PC-9 (cell line): ENCODE results near the gene CRTC1. TPM values are rescaled to one million over a fixed set of nuclear protein-coding genes. Genes with fewer than 3 reads are reported as not detected.

ENCODE experiments used
- BruUV-seq: library from RNA; stranded (reverse); fragments of 400-500 nt; replicated peaks from 2 replicates; lab custom pipeline; 2021; lab: Mats Ljungman, UMichigan
- CTCF ChIA-PET: fragments of 300-600 bp; sonication (Branson Sonifier 250); formaldehyde crosslinking; loops from one replicate; lab custom pipeline; 2022; ENCODE audit warnings: antibody characterized with exemption; lab: Charles Lee
- POLR2A ChIA-PET: fragments of 300-600 bp; sonication (Branson Sonifier 250); formaldehyde crosslinking; loops from one replicate; lab custom pipeline; 2022; ENCODE audit warnings: antibody characterized with exemption; ENCODE audit not compliant: unreplicated experiment; lab: Charles Lee
- DNase-seq, 2 experiments: peaks; one replicate each; pipeline versions ENCODE4 v3.0.0 to v3.0.0-alpha.2; 2015 to 2022; ENCODE audit warnings: mixed read lengths in 1 of 2
- H2AFZ ChIP-seq: fragments of 200-600 bp; sonication (generic); 2 replicates; pipeline ENCODE4 v1.8.1; 2017; ENCODE audit warnings: antibody characterized with exemption
- H3F3A ChIP-seq: fragments of 200-600 bp; sonication (generic); 2 replicates; pipeline ENCODE4 v1.8.1; 2017; ENCODE audit warnings: antibody characterized with exemption, mild to moderate bottlenecking, low read depth; ENCODE audit not compliant: insufficient read depth
- H3K27ac ChIP-seq: fragments of 200-600 bp; sonication (generic); 2 replicates; pipeline ENCODE4 v1.6.1; 2016; ENCODE audit warnings: mixed run types
- H3K27me3 ChIP-seq: fragments of 200-600 bp; sonication (generic); 2 replicates; pipeline ENCODE4 v1.6.1; 2016; ENCODE audit warnings: low read depth, mixed run types; ENCODE audit not compliant: insufficient read depth
- H3K36me3 ChIP-seq: fragments of 200-600 bp; sonication (generic); 2 replicates; pipeline ENCODE4 v1.6.1; 2016; ENCODE audit warnings: low read depth, mixed run types
- H3K4me1 ChIP-seq: fragments of 200-600 bp; sonication (generic); replicated peaks from 2 replicates; pipeline ENCODE4 v1.6.1; 2016; ENCODE audit warnings: mixed run types; ENCODE audit not compliant: insufficient read depth
- H3K4me2 ChIP-seq: fragments of 200-600 bp; sonication (generic); 2 replicates; pipeline ENCODE4 v1.6.1; 2017; ENCODE audit warnings: mixed run types
- H3K4me3 ChIP-seq: fragments of 200-600 bp; sonication (generic); 2 replicates; pipeline ENCODE4 v1.6.1; 2016; ENCODE audit warnings: mixed run types
- H3K79me2 ChIP-seq: fragments of 200-600 bp; sonication (generic); 2 replicates; pipeline ENCODE4 v1.6.1; 2017; ENCODE audit warnings: low read depth, mixed run types
- H3K9me2 ChIP-seq: fragments of 200-600 bp; sonication (generic); 2 replicates; pipeline ENCODE4 v1.8.1; 2017; ENCODE audit warnings: mild to moderate bottlenecking; ENCODE audit not compliant: insufficient read depth
- H3K9me3 ChIP-seq: fragments of 200-600 bp; sonication (generic); 2 replicates; pipeline ENCODE4 v1.8.1; 2016; ENCODE audit warnings: low read depth; ENCODE audit not compliant: insufficient read depth
- H4K20me1 ChIP-seq: fragments of 200-600 bp; sonication (generic); 2 replicates; pipeline ENCODE4 v1.8.1; 2017; ENCODE audit not compliant: insufficient read depth
- CTCF ChIP-seq: fragments of 200-600 bp; sonication (generic); conservative IDR thresholded peaks from 2 replicates; pipeline ENCODE4 v1.6.1; 2017; ENCODE audit warnings: mixed run types, antibody characterized with exemption, mild to moderate bottlenecking, moderate library complexity
- EZH2 ChIP-seq: fragments of 200-600 bp; sonication (generic); IDR thresholded peaks from 2 replicates; pipeline ENCODE4 v1.8.0; 2017; ENCODE audit warnings: antibody characterized with exemption, low read depth
- intact Hi-C: fragments of 100-400 bp; cut with micrococcal nuclease; formaldehyde crosslinking; loops from one replicate; pipeline ENCODE4 v1.10.0; 2022; ENCODE audit not compliant: unreplicated experiment
- total RNA-seq: library from RNA; stranded (reverse); gene quantifications from 2 replicates; pipeline ENCODE4 v1.2.3, GENCODE V29; 2021

The CRTC1 gene
- total RNA-seq, 1 experiment from 2014 or later, result 16.6 TPM

- DNase-seq, result no peak
- no peak overlapping the region for H3K4me2 ChIP-seq
- H3K36me3 ChIP-seq, result no peaks in the 10 kb centered on the region
- H2AFZ ChIP-seq, result no peak overlapping the region
- no peaks in the 10 kb centered on the region for H3K9me3 ChIP-seq
- H3K9me2 ChIP-seq, result no peaks in the 10 kb centered on the region
- peaks cover 32% of the 10 kb centered on the region for H4K20me1 ChIP-seq
- no peak overlapping the region for H3K4me3 ChIP-seq
- no peak for TF ChIP-seq CTCF
- TF ChIP-seq EZH2, result no peak
- no peaks in the 10 kb centered on the region for H3F3A ChIP-seq
- no peaks in the 10 kb centered on the region for H3K27me3 ChIP-seq
- intact Hi-C loops, result no loop called here
- no TSS peak for BruUV-seq
- POLR2A ChIA-PET, result no interaction called here
- H3K4me1 ChIP-seq, result no peaks in the 10 kb centered on the region
- CTCF ChIA-PET, result no interaction called here
- no peaks in the 10 kb centered on the region for H3K79me2 ChIP-seq
- no peak overlapping the region for H3K27ac ChIP-seq
These were observed 33.5 kb upstream of the CRTC1 start for GRCh38 chr19:18650021-18650390.

- intact Hi-C loops, result no loop called here
- Histone ChIP-seq H3K27ac (no peak overlapping the region), H4K20me1 (peaks cover 26% of the 10 kb centered on the region), H3K4me2 (no peak overlapping the region), H2AFZ (no peak overlapping the region), H3K36me3 (no peaks in the 10 kb centered on the region), H3K9me2 (no peaks in the 10 kb centered on the region), H3K9me3 (no peaks in the 10 kb centered on the region), H3F3A (no peaks in the 10 kb centered on the region), H3K4me1 (no peaks in the 10 kb centered on the region), H3K27me3 (no peaks in the 10 kb centered on the region), H3K4me3 (no peak overlapping the region), H3K79me2 (no peaks in the 10 kb centered on the region)
- ChIA-PET POLR2A (interaction anchor here (0.6 kb wide), 1 partner anchor 63 kb away, joined by 3 read pairs; no protein-coding TSS in a partner anchor), CTCF (no interaction called here)
- no TSS peak for BruUV-seq
- no peak for TF ChIP-seq EZH2
- TF ChIP-seq CTCF, result no peak
- DNase-seq, result no peak
These were observed 32.9 kb upstream of the CRTC1 start for GRCh38 chr19:18650468-18651041.

GRCh38 chr19:18651300-18651699 is 32.2 kb upstream of the CRTC1 start:
- Histone ChIP-seq H3K79me2 (no peaks in the 10 kb centered on the region), H3K4me1 (no peaks in the 10 kb centered on the region), H3K27me3 (no peaks in the 10 kb centered on the region), H3F3A (no peaks in the 10 kb centered on the region), H3K4me3 (no peak overlapping the region), H3K9me3 (no peaks in the 10 kb centered on the region), H4K20me1 (peaks cover 24% of the 10 kb centered on the region), H3K4me2 (no peak overlapping the region), H2AFZ (no peak overlapping the region), H3K36me3 (no peaks in the 10 kb centered on the region), H3K27ac (no peak overlapping the region), H3K9me2 (no peaks in the 10 kb centered on the region)
- no TSS peak for BruUV-seq
- POLR2A ChIA-PET, result interaction anchor here (0.6 kb wide), 1 partner anchor 63 kb away, joined by 3 read pairs; no protein-coding TSS in a partner anchor
- TF ChIP-seq CTCF, result no peak
- TF ChIP-seq EZH2, result no peak
- CTCF ChIA-PET, result no interaction called here
- intact Hi-C loops, result no loop called here
- DNase-seq, result no peak
